IPS DF 6.9 (cell line): Measurements from ENCODE around the gene GRM7.

Experiments used
- DNase-seq: peaks from one replicate; pipeline ENCODE4 v3.0.0-alpha.2; 2013; ENCODE audit warnings: low read depth, low spot score
- H3K27ac ChIP-seq: one replicate; pipeline ENCODE4 v1.5.1; 2013; ENCODE audit warnings: low read length, control low read depth
- H3K27me3 ChIP-seq: 2 replicates; pipeline ENCODE4 v1.6.1; 2013; ENCODE audit warnings: mild to moderate bottlenecking, low read length; ENCODE audit not compliant: control insufficient read depth, insufficient read depth
- H3K36me3 ChIP-seq: 2 replicates; pipeline ENCODE4 v1.6.1; 2013; ENCODE audit warnings: low read length; ENCODE audit not compliant: control insufficient read depth, insufficient read depth
- H3K4me1 ChIP-seq: 2 replicates; pipeline ENCODE4 v1.6.1; 2013; ENCODE audit warnings: low read length; ENCODE audit not compliant: control insufficient read depth, insufficient read depth
- H3K4me3 ChIP-seq: 2 replicates; pipeline ENCODE4 v1.5.1; 2013; ENCODE audit warnings: mild to moderate bottlenecking, low read length
- H3K9me3 ChIP-seq: 2 replicates; pipeline ENCODE4 v1.6.1; 2013; ENCODE audit warnings: low read length, inconsistent platforms; ENCODE audit not compliant: control insufficient read depth, insufficient read depth
- WGBS: extraction: QIAGEN DNeasy Blood & Tissue Kit; methylation state at CpG from one replicate; pipeline ENCODE4 v1.1.7; 2013; ENCODE audit warnings: mixed read lengths, missing lambda C conversion rate; ENCODE audit not compliant: insufficient read length, insufficient coverage; 5-methylcytosine and 5-hydroxymethylcytosine counted together

GRM7 gene

DNA sequence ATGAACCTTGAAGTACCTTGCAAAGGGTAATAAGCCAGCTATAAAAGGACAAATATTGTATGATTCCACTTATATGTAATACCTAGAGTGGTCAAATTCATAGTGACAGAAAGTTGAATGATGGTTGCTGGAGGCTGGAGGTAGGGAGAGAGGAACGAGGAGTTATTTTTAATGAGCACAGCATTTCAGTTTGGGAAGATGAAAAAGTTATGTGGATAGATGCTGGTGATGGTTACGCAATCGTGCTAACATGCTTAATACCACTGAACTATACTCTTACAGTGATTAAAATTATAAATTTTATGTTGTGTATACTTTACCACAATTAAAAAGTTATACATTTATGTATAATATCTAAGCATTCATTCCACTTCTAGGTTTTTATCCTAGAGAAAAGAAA, 168.6 kb downstream of the GRM7 start:
- 100% methylated on average over 1 of the region's 3 CpGs for WGBS

DNA sequence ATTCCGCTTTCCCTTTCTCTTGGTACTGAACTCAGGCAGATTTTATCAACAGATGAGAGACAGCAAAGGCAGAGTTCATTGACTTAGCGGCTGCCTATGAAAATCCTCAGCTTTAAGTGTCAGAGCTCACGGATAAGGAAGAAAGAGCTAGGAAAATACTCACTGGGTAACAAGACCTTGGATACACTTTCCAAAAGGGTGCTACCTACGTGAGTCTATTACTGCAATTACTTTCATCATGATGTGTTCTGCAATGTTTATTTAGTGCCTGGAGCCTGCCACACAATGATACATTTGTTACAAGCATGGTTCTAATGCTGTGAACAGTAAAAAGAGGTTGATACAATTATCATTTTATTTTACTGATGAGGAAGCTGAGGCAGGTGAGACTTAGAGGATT, 177.5 kb downstream of the GRM7 start:
- no peak overlapping the region for H3K4me3 ChIP-seq
- no peaks in the 10 kb centered on the region for H3K9me3 ChIP-seq
- no CpG with 5 or more reads among the region's 4 CpGs for WGBS
- H3K4me1 ChIP-seq = no peaks in the 10 kb centered on the region
- no peak for DNase-seq
- H3K27me3 ChIP-seq = no peaks in the 10 kb centered on the region
- no peak overlapping the region for H3K27ac ChIP-seq
- no peaks in the 10 kb centered on the region for H3K36me3 ChIP-seq

More for the DNA sequence above, 168.6 kb downstream of the GRM7 start:
- Histone ChIP-seq H3K27me3 (no peaks in the 10 kb centered on the region), H3K27ac (no peak overlapping the region), H3K4me1 (no peaks in the 10 kb centered on the region), H3K9me3 (no peaks in the 10 kb centered on the region; the same call in 1 of the 2 replicates), H3K4me3 (no peak overlapping the region), H3K36me3 (no peaks in the 10 kb centered on the region)
- no peak for DNase-seq

DNA sequence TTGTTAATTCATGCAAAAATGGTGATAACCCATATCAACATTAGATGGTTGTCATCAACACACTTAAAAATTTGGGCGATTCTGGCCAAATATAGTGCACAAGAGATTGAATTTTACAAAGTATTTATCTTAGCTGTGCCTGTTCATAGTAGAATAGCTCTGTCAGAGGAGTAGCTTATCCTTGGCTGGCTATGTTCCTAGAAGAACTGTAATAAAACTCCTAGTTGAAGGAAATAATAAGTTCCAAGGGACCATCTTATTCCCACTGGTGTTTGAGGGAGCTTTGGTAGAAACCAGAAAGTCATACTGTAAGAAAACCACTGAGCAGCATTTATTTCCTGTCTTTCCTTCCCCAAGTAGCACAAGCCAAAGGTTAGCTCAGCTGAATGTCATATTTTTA, 201.8 kb downstream of the GRM7 start:
- Histone ChIP-seq H3K36me3 (no peaks in the 10 kb centered on the region), H3K4me1 (no peaks in the 10 kb centered on the region), H3K27ac (no peak overlapping the region), H3K9me3 (no peaks in the 10 kb centered on the region), H3K27me3 (no peaks in the 10 kb centered on the region), H3K4me3 (no peak overlapping the region)
- DNase-seq = no peak
- no CpG with 5 or more reads among the region's 1 CpG for WGBS

DNA sequence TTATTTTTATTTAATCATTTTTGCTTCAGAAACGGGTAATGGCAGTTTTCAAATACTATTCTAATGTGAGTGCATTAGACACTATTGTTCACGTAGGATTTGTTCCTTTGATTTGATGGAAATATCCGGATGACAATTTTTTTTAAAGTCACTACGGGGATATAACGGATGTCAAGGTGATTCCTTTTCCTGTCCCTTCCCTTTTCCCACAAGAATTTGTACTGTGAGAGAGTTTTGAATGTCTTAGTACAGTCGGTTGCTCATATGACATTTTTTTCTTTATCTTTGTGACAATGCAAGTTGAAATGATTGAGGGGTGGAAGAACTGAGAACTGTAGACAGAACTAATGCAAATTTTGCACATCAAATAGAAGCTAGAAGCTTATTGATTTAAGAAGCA, 209.5 kb downstream of the GRM7 start:
- H3K4me3 ChIP-seq = no peak overlapping the region
- no peaks in the 10 kb centered on the region for H3K4me1 ChIP-seq
- WGBS = no CpG with 5 or more reads among the region's 6 CpGs
- no peak overlapping the region for H3K27ac ChIP-seq
- DNase-seq = no peak
- no peaks in the 10 kb centered on the region; the same call in 1 of the 2 replicates for H3K9me3 ChIP-seq
- no peaks in the 10 kb centered on the region for H3K36me3 ChIP-seq
- H3K27me3 ChIP-seq = no peaks in the 10 kb centered on the region

DNA sequence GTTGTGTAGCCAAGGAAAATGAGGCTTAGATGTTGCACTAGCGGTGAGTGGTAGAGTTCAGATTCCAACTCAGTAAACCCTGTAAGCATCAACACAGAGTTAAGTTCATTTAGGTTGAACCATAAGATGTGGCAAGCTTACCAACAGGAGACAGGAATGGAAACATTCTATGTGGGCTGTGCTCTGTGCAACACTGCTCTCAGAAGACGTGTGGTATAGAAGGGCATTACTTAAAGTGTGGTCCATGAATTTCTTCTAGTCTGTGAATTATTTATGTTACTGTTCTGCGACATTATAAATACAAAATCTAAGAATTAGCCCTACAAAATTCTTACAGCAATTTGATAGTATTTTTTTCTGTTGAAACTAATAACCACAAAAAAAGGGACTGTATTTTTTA, 213.3 kb downstream of the GRM7 start:
- Histone ChIP-seq H3K27ac (no peak overlapping the region), H3K4me3 (no peak overlapping the region), H3K27me3 (no peaks in the 10 kb centered on the region), H3K4me1 (no peaks in the 10 kb centered on the region), H3K9me3 (no peaks in the 10 kb centered on the region; the same call in 1 of the 2 replicates), H3K36me3 (no peaks in the 10 kb centered on the region)
- WGBS = no CpG with 5 or more reads among the region's 3 CpGs
- no peak for DNase-seq

DNA sequence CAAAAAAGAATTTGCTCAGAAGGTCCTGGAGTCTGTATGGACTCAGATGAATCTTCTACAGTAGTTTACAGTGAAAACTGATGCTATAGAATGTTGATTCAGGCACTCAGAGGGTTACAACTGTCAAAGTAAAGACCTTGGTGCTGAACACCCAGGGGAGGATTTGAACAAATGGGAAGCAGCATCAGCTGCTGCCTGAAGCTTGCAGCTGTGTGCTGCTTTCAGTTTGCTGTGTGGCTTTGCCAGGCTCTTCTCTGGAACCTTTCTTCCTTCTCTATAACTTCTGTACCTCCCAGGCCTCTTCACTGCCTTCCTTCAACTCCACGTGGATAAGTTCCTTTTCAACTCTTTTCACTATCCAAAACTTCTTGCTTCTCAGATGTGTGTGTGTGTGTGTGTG, 214.2 kb downstream of the GRM7 start:
- Histone ChIP-seq H3K4me3 (no peak overlapping the region), H3K4me1 (no peaks in the 10 kb centered on the region), H3K36me3 (no peaks in the 10 kb centered on the region), H3K27me3 (no peaks in the 10 kb centered on the region), H3K9me3 (no peaks in the 10 kb centered on the region; the same call in 1 of the 2 replicates), H3K27ac (no peak overlapping the region)
- DNase-seq = no peak
- no CpG with 5 or more reads among the region's 1 CpG for WGBS

DNA sequence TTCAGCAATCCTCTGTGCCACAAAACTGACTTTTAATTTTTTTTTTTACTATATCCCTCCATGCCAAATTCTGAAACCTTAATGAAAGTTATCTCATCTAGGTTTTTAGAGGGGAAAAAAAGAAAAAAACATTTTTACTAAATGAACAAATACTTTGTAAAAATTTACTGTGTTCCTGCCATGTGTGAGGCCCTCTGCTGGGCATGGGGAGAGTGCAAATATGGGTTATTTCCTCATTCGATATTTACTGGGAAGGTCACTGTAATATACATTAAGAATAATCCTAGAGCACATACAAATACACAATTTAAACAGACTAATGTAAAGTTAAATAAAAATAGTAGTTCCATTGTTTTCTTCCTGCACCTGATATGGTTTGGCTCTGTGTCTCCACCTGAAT, 215.0 kb downstream of the GRM7 start:
- H3K27me3 ChIP-seq = no peaks in the 10 kb centered on the region
- WGBS = no CpG with 5 or more reads among the region's 1 CpG
- H3K27ac ChIP-seq = no peak overlapping the region
- no peaks in the 10 kb centered on the region for H3K36me3 ChIP-seq
- H3K9me3 ChIP-seq = no peaks in the 10 kb centered on the region; the same call in 1 of the 2 replicates
- H3K4me3 ChIP-seq = no peak overlapping the region
- no peak for DNase-seq
- H3K4me1 ChIP-seq = no peaks in the 10 kb centered on the region

DNA sequence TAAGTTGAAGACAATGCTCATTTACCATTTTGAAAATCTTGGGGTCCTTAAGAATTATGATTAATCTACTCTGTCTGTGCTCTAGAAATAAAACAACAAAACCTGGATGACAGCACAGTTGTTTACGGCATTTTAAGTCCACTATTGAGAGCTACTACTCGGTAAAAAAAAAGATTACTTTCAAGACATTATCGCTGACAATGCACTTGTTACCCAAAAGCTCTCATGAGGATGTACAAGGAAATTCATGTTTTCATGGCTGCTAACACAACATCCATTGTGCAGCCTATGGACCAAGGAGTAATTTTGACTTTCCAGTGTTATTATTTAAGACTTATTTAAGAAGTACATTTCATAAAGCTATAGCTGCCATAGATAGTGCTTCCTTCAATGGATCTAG, 221.3 kb downstream of the GRM7 start:
- Histone ChIP-seq H3K4me1 (no peaks in the 10 kb centered on the region), H3K9me3 (no peaks in the 10 kb centered on the region), H3K36me3 (no peaks in the 10 kb centered on the region), H3K27ac (no peak overlapping the region), H3K27me3 (no peaks in the 10 kb centered on the region), H3K4me3 (no peak overlapping the region)
- DNase-seq = no peak
- WGBS = no CpG with 5 or more reads among the region's 3 CpGs

DNA sequence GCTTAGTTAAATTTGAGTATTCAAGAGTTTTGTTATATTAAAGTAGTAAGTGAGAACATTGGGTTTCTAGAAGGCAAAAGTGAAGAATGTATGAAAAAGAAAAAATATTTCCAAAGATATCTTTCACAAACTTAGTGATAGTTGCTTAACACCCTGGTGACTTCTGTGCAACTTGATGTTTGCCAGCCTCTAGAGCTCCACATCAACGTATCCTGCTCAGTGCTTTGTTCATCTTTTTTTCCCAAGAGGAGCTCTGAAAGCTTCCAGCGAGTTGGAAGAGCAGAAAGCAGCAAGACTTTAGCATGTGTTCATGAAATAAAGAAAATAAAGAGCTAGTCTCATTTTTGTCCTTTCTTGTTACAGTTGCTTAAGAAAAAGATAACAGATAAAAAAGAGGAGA, 225.5 kb downstream of the GRM7 start:
- Histone ChIP-seq H3K27me3 (no peaks in the 10 kb centered on the region), H3K9me3 (no peaks in the 10 kb centered on the region; the same call in 1 of the 2 replicates), H3K27ac (no peak overlapping the region), H3K4me1 (no peaks in the 10 kb centered on the region), H3K4me3 (no peak overlapping the region), H3K36me3 (no peaks in the 10 kb centered on the region)
- DNase-seq = no peak
- WGBS = no CpG with 5 or more reads among the region's 2 CpGs

DNA sequence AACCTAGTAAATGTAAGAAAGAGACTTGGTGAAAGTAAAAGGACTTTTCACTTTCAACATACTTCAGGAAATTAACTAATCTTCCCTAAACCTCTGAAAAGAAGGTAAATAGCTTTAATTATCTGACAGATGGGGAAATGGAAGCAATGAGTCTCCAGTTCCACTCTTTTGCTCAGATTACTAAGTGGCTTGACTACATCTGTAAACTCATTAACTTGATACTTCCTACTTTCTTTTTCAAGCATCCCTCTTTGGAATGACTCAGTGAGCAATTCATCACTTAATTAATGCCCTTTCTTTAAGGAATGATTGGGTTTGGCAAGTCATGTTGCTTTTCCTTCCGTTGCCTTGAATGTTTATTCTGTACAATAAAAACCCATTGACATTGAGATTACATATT, 234.2 kb downstream of the GRM7 start:
- no CpG with 5 or more reads among the region's 1 CpG for WGBS
- no peak for DNase-seq
- H3K27me3 ChIP-seq = no peaks in the 10 kb centered on the region

DNA sequence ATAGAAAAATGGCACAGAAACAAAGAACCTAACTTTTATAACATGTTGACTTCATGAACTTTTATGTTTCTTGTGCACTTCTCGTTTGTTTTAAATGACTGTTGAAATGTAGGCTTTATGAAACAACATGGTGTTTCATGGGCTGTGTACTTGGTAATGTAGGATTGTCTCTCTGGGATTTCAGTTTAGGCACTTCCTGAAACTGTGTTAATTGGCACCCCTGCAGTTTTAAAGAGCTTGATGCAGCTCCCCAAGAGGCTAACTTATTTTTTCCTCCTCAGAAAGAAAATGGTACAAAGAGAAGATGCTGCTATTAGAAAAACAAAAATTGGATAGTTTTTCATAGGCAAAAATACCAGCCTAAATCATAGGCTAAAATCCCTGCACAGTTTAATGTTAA, 239.2 kb downstream of the GRM7 start:
- Histone ChIP-seq H3K27ac (no peak overlapping the region), H3K36me3 (no peaks in the 10 kb centered on the region), H3K4me3 (no peak overlapping the region), H3K4me1 (no peaks in the 10 kb centered on the region), H3K27me3 (no peaks in the 10 kb centered on the region), H3K9me3 (peaks cover 4% of the 10 kb centered on the region)
- no peak for DNase-seq
- WGBS = no CpG with 5 or more reads among the region's 1 CpG

More for the DNA sequence above, 234.2 kb downstream of the GRM7 start:
- no peaks in the 10 kb centered on the region for H3K36me3 ChIP-seq
- H3K9me3 ChIP-seq = peaks cover 4% of the 10 kb centered on the region
- H3K4me1 ChIP-seq = no peaks in the 10 kb centered on the region
- H3K27ac ChIP-seq = no peak overlapping the region
- H3K4me3 ChIP-seq = no peak overlapping the region
